ENCODE results near the gene CIP2A.

GRCh38 chr3:108565506-108565905 lies 23.7 kb downstream of the CIP2A start:
- TF ChIP-seq, protein P1, sequence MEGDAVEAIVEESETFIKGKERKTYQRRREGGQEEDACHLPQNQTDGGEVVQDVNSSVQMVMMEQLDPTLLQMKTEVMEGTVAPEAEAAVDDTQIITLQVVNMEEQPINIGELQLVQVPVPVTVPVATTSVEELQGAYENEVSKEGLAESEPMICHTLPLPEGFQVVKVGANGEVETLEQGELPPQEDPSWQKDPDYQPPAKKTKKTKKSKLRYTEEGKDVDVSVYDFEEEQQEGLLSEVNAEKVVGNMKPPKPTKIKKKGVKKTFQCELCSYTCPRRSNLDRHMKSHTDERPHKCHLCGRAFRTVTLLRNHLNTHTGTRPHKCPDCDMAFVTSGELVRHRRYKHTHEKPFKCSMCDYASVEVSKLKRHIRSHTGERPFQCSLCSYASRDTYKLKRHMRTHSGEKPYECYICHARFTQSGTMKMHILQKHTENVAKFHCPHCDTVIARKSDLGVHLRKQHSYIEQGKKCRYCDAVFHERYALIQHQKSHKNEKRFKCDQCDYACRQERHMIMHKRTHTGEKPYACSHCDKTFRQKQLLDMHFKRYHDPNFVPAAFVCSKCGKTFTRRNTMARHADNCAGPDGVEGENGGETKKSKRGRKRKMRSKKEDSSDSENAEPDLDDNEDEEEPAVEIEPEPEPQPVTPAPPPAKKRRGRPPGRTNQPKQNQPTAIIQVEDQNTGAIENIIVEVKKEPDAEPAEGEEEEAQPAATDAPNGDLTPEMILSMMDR (IDR thresholded peaks at IDR 0.05), result no peak
- no peak for TF ChIP-seq POLR2AphosphoS5 (IDR thresholded peaks at IDR 0.05)
